Measurements from ENCODE around the gene FOXL2.

The FOXL2 gene

DNA sequence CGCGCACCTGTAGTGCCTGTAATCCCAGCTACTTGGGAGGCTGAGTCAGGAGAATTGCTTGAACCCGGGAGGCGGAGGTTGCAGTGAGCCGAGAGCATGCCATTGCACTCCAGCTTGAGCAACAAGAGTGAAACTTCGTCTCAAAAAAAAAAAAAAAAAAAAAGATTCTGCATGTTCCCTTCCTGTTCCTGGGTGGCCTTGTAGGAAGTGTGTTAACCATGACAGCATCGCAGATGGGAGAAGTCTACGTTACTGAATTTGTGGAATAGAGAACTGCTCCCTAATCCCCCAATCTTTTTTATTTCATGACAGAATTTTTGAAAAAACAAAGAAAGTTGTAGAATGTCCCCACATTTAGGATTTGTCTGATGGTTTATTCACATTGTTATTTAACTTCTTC lies 45.4 kb downstream of the FOXL2 start:
- Histone ChIP-seq H3K79me2 (ENCODE audit: insufficient read depth, low read length) (no peaks in the 10 kb centered on the region), H3K9ac (ENCODE audit: low read length) (no peak overlapping the region), H3K4me3 (ENCODE audit: insufficient read depth, low read length, poor library complexity, severe bottlenecking) (no peak overlapping the region), H3K27me3 (ENCODE audit: low read length) (no peaks in the 10 kb centered on the region), H3K4me2 (ENCODE audit: low read depth, low read length, poor library complexity, severe bottlenecking) (no peak overlapping the region), H4K20me1 (ENCODE audit: low read depth, low read length) (no peaks in the 10 kb centered on the region), H3K27ac (ENCODE audit: low read depth, low read length) (no peak overlapping the region), H3K36me3 (ENCODE audit: low read length) (no peaks in the 10 kb centered on the region), H3K9me3 (ENCODE audit: insufficient read depth, low read length) (no peaks in the 10 kb centered on the region), H2AFZ (ENCODE audit: low read depth, low read length, severe bottlenecking) (no peak overlapping the region), H3K9me2 (replicated peaks; ENCODE audit: insufficient read depth, low read length) (no peaks in the 10 kb centered on the region), H3F3A (ENCODE audit: insufficient read depth) (no peaks in the 10 kb centered on the region)
- TF ChIP-seq, protein P1, sequence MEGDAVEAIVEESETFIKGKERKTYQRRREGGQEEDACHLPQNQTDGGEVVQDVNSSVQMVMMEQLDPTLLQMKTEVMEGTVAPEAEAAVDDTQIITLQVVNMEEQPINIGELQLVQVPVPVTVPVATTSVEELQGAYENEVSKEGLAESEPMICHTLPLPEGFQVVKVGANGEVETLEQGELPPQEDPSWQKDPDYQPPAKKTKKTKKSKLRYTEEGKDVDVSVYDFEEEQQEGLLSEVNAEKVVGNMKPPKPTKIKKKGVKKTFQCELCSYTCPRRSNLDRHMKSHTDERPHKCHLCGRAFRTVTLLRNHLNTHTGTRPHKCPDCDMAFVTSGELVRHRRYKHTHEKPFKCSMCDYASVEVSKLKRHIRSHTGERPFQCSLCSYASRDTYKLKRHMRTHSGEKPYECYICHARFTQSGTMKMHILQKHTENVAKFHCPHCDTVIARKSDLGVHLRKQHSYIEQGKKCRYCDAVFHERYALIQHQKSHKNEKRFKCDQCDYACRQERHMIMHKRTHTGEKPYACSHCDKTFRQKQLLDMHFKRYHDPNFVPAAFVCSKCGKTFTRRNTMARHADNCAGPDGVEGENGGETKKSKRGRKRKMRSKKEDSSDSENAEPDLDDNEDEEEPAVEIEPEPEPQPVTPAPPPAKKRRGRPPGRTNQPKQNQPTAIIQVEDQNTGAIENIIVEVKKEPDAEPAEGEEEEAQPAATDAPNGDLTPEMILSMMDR (IDR thresholded peaks at IDR 0.05; ENCODE audit: insufficient read depth, low read length, poor library complexity, severe bottlenecking) = no peak
- no peak for TF ChIP-seq EZH2phosphoT487 (conservative IDR thresholded peaks at IDR 0.05; ENCODE audit: low read length)

DNA sequence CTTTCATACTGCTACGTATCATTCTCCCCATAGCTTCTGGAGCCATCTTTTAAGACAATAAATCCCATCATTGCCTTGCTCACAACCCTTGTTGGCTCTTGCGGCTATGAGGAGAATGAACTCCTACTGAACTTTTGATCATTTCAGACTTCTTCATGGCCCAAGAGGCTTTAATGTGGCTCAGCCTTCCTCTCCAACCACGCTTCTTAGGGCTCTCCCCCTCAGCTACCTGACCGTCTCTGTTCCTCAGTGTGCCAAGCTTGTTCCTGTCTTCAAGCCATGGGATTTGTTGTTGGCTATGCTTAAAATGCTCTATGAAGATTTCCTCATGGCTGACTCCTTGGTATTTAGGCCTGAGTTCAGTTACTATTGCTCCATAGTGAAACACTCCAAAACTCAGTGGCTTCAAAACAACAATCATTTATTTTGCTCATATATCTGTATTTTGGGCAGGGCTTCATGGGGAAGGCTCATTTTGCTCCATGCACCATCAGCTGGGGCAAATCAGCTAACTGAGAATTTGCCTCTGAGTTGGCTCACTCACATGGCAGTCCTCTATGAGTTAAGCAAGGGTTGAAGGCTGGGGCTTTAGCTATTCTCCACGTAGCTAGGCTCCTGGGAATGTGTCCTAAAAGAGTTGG lies 47.5 kb downstream of the FOXL2 start:
- Histone ChIP-seq H3K4me2 (ENCODE audit: low read depth, low read length, poor library complexity, severe bottlenecking) (no peak overlapping the region), H4K20me1 (ENCODE audit: low read depth, low read length) (no peaks in the 10 kb centered on the region)

DNA sequence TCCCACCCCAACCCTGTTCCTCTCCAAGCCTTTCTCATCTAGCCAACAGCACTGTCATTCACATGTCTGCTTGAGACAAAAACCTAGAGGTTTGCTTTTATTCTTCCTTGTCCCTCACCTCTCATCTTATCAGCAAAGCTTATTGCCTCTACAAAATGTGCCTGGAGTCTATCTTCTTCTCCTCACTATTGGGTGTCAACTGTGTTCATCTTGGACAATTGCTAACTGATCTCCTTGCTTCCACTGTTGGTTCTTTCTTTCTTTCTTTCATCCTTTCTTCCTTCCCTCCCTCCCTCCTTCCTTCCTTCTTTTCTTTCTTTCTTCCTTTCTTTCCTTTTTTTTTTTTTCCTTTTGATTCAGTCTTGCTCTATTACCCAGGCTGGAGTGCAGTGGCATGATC lies 48.2 kb downstream of the FOXL2 start:
- Histone ChIP-seq H3K4me3 (ENCODE audit: insufficient read depth, low read length, poor library complexity, severe bottlenecking) (no peak overlapping the region), H3K4me2 (ENCODE audit: low read depth, low read length, poor library complexity, severe bottlenecking) (no peak overlapping the region), H2AFZ (ENCODE audit: low read depth, low read length, severe bottlenecking) (no peak overlapping the region), H3K27me3 (ENCODE audit: low read length) (no peaks in the 10 kb centered on the region), H3K9ac (ENCODE audit: low read length) (no peak overlapping the region), H3K9me3 (ENCODE audit: insufficient read depth, low read length) (no peaks in the 10 kb centered on the region), H4K20me1 (ENCODE audit: low read depth, low read length) (no peaks in the 10 kb centered on the region), H3K36me3 (ENCODE audit: low read length) (no peaks in the 10 kb centered on the region), H3K9me2 (replicated peaks; ENCODE audit: insufficient read depth, low read length) (no peaks in the 10 kb centered on the region), H3K27ac (ENCODE audit: low read depth, low read length) (no peak overlapping the region), H3K79me2 (ENCODE audit: insufficient read depth, low read length) (no peaks in the 10 kb centered on the region), H3F3A (ENCODE audit: insufficient read depth) (no peaks in the 10 kb centered on the region)
- no peak for TF ChIP-seq EZH2phosphoT487 (conservative IDR thresholded peaks at IDR 0.05; ENCODE audit: low read length)
- TF ChIP-seq, protein P1 (IDR thresholded peaks at IDR 0.05; ENCODE audit: insufficient read depth, low read length, poor library complexity, severe bottlenecking) = no peak

More for the DNA sequence above, 47.5 kb downstream of the FOXL2 start:
- H3K9me2 ChIP-seq (replicated peaks; ENCODE audit: insufficient read depth, low read length) = no peaks in the 10 kb centered on the region
- H3K27me3 ChIP-seq (ENCODE audit: low read length) = no peaks in the 10 kb centered on the region
- no peaks in the 10 kb centered on the region for H3K36me3 ChIP-seq (ENCODE audit: low read length)
- no peak overlapping the region for H2AFZ ChIP-seq (ENCODE audit: low read depth, low read length, severe bottlenecking)
- no peak overlapping the region for H3K27ac ChIP-seq (ENCODE audit: low read depth, low read length)
- no peaks in the 10 kb centered on the region for H3F3A ChIP-seq (ENCODE audit: insufficient read depth)
- no peaks in the 10 kb centered on the region for H3K79me2 ChIP-seq (ENCODE audit: insufficient read depth, low read length)
- no peak overlapping the region for H3K4me3 ChIP-seq (ENCODE audit: insufficient read depth, low read length, poor library complexity, severe bottlenecking)
- TF ChIP-seq EZH2phosphoT487 (conservative IDR thresholded peaks at IDR 0.05; ENCODE audit: low read length) = no peak
- TF ChIP-seq, protein P1 (IDR thresholded peaks at IDR 0.05; ENCODE audit: insufficient read depth, low read length, poor library complexity, severe bottlenecking) = no peak
- no peak overlapping the region for H3K9ac ChIP-seq (ENCODE audit: low read length)
- no peaks in the 10 kb centered on the region for H3K9me3 ChIP-seq (ENCODE audit: insufficient read depth, low read length)
